Esophagus muscularis mucosa (tissue), 4 donors: Measurements from ENCODE around the gene DSTN. TPM values are rescaled to one million over a fixed set of nuclear protein-coding genes. Genes with fewer than 3 reads are reported as not detected.

Experiments
- DNase-seq: peaks from one replicate; pipeline ENCODE4 v3.0.0-alpha.2; 2017; ENCODE audit errors: extremely low spot score
- H3K27ac ChIP-seq, 4 donors: fragments of 200-600 bp; sonication (generic); replicated peaks in 1 of 4; 1 replicate in 3 of 4; 2 replicates in 1 of 4; pipeline ENCODE4 v1.5.1; 2016 to 2019; ENCODE audit warnings: mild to moderate bottlenecking in 1 of 4
- H3K27me3 ChIP-seq, 4 donors: fragments of 200-600 bp; sonication (generic); one replicate each; pipeline versions ENCODE4 v1.5.1 to v1.6.0; 2016 to 2019
- H3K36me3 ChIP-seq, 4 donors: fragments of 200-600 bp; sonication (generic); one replicate each; pipeline ENCODE4 v1.5.1; 2016 to 2019
- H3K4me1 ChIP-seq, 4 donors: fragments of 200-600 bp; sonication (generic); one replicate each; pipeline ENCODE4 v1.5.1; 2016 to 2019
- H3K4me3 ChIP-seq, 4 donors: fragments of 200-600 bp; sonication (generic); 1 replicate in 2 of 4; 2 replicates in 2 of 4; pipeline ENCODE4 v1.5.1; 2016 to 2019; ENCODE audit warnings: mild to moderate bottlenecking in 4 of 4, moderate library complexity in 1 of 4
- H3K9me3 ChIP-seq, 4 donors: fragments of 200-600 bp; sonication (generic); 1 replicate in 3 of 4; 2 replicates in 1 of 4; pipeline ENCODE4 v1.5.1; 2016 to 2019
- CTCF ChIP-seq, 3 experiments: fragments of 200-600 bp in 2 of 3; fragments of 450-650 bp in 1 of 3; sonication (generic) in 2 of 3; IDR thresholded peaks; one replicate each; pipeline ENCODE4 v1.5.1; 2017 to 2019; ENCODE audit warnings: antibody characterized with exemption in 3 of 3, mild to moderate bottlenecking in 2 of 3, moderate library complexity in 1 of 3
- EP300 ChIP-seq: sonication (generic); formaldehyde crosslinking; IDR thresholded peaks from one replicate; pipeline ENCODE4 v1.6.1; 2017; ENCODE audit warnings: antibody characterized with exemption
- POLR2A ChIP-seq: fragments of 450-650 bp; IDR thresholded peaks from one replicate; pipeline ENCODE4 v1.6.1; 2017; ENCODE audit warnings: antibody characterized with exemption, moderate library complexity, mild to moderate bottlenecking, low read depth
- POLR2AphosphoS5 ChIP-seq, 2 donors: sonication (generic); formaldehyde crosslinking; IDR thresholded peaks; one replicate each; pipeline ENCODE4 v1.6.1; 2017; ENCODE audit warnings: antibody characterized with exemption in 2 of 2
- WGBS: methylation state at CpG from one replicate; pipeline ENCODE4 v1.1.5; 2018; 5-methylcytosine and 5-hydroxymethylcytosine counted together
- intact Hi-C: fragments of 100-400 bp; cut with DNase I; formaldehyde crosslinking; loops from one replicate; pipeline ENCODE4 v1.15.1; 2023
- total RNA-seq, 4 donors: library from RNA; depleted of rRNA; stranded (reverse); fragments of >200 nt; gene quantifications; one replicate each; pipeline versions ENCODE4 v1.1.0 to v1.2.1, GENCODE V29; 2016

The DSTN gene
- total RNA-seq, 4 donors from 2014 or later: 2,370 to 3,630 (median 3,339) TPM

GRCh38 chr20:17530716-17531664 lies 38.9 kb upstream of the DSTN start, which contains the start of gene BFSP1:
Gene BFSP1, minus strand, starts transcription at chr20:17531379. Its CDS starts 50 bp downstream, at chr20:17531329.
- intact Hi-C loops: no loop called here
- DNase-seq: no peak
- no peaks in the 10 kb centered on the region for H3K36me3 ChIP-seq
- no peaks in the 10 kb centered on the region for H3K27me3 ChIP-seq
- WGBS: under 1% methylated on average over 19 of the region's 111 CpGs
- TF ChIP-seq POLR2AphosphoS5 (IDR thresholded peaks at IDR 0.05) (no peak), CTCF (IDR thresholded peaks at IDR 0.05) (peak in 1 of 3 experiments; percentile 9)
- peaks cover 0 to 28% (median 21%) of the 10 kb centered on the region in 4 donors for H3K4me1 ChIP-seq
- H3K27ac ChIP-seq: peak within 1 kb of the TSS; percentile 77 to 85 (median 82)
- H3K9me3 ChIP-seq: peaks cover 0 to 5% (median 0%) of the 10 kb centered on the region in 4 donors
- peak within 1 kb of the TSS; percentile 61 to 68 (median 66) for H3K4me3 ChIP-seq

- intact Hi-C loops: no loop called here
- H3K4me1 ChIP-seq: peaks cover 0 to 31% (median 24%) of the 10 kb centered on the region in 4 donors
- H3K27me3 ChIP-seq: no peaks in the 10 kb centered on the region
- H3K4me3 ChIP-seq: peak overlapping the region; percentile 61 to 68 (median 66)
- no peak for TF ChIP-seq CTCF (IDR thresholded peaks at IDR 0.05)
- no peak for DNase-seq
- peak overlapping the region; percentile 77 to 85 (median 82) for H3K27ac ChIP-seq
- peaks cover 0 to 5% (median 0%) of the 10 kb centered on the region in 4 donors for H3K9me3 ChIP-seq
- 62% methylated on average over 5 of the region's 5 CpGs for WGBS
- no peaks in the 10 kb centered on the region for H3K36me3 ChIP-seq
These were observed 38.2 kb upstream of the DSTN start for GRCh38 chr20:17531665-17532025.

GRCh38 chr20:17533396-17533795 lies 36.5 kb upstream of the DSTN start:
- H3K4me1 ChIP-seq: peaks cover 0 to 49% (median 42%) of the 10 kb centered on the region in 4 donors
- intact Hi-C loops: no loop called here
- H3K27me3 ChIP-seq: no peaks in the 10 kb centered on the region
- no peaks in the 10 kb centered on the region for H3K36me3 ChIP-seq
- TF ChIP-seq POLR2A: no peak
- TF ChIP-seq POLR2AphosphoS5 (IDR thresholded peaks at IDR 0.05): no peak
- no peak for TF ChIP-seq CTCF (IDR thresholded peaks at IDR 0.05)
- no peak for TF ChIP-seq EP300
- H3K4me3 ChIP-seq: no peak overlapping the region
- no peak overlapping the region for H3K27ac ChIP-seq
- 56% methylated on average over 1 of the region's 1 CpG for WGBS
- no peak for DNase-seq
- H3K9me3 ChIP-seq: peaks cover 0 to 5% (median 0%) of the 10 kb centered on the region in 4 donors

GRCh38 chr20:17534077-17534476 lies 35.8 kb upstream of the DSTN start:
- peaks cover 0 to 56% (median 48%) of the 10 kb centered on the region in 4 donors for H3K4me1 ChIP-seq
- TF ChIP-seq CTCF (IDR thresholded peaks at IDR 0.05): no peak
- TF ChIP-seq POLR2A: no peak
- no peak for TF ChIP-seq POLR2AphosphoS5 (IDR thresholded peaks at IDR 0.05)
- TF ChIP-seq EP300: no peak
- H3K27ac ChIP-seq: no peak overlapping the region
- 92% methylated on average over 3 of the region's 3 CpGs for WGBS
- intact Hi-C loops: no loop called here
- H3K27me3 ChIP-seq: no peaks in the 10 kb centered on the region
- no peaks in the 10 kb centered on the region for H3K36me3 ChIP-seq
- H3K4me3 ChIP-seq: no peak overlapping the region
- peaks cover 0 to 5% (median 0%) of the 10 kb centered on the region in 4 donors for H3K9me3 ChIP-seq
- DNase-seq: no peak
